ENCODE results near the gene MRPL37. TPM values are rescaled to one million over a fixed set of nuclear protein-coding genes. Genes with fewer than 3 reads are reported as not detected.

MRPL37 gene
- polyA plus RNA-seq, 1 experiment, result 21.0 TPM

GRCh38 chr1:54221867-54222484, 22.0 kb downstream of the MRPL37 start:
- CTCF ChIA-PET, result interaction anchor here (0.6 kb wide), 1 partner anchor 103 kb away, joined by 3 read pairs; no protein-coding TSS in a partner anchor
- POLR2A ChIA-PET, result interaction anchor here (0.5 kb wide), 1 partner anchor 267 kb away, joined by 11 read pairs; no protein-coding TSS in a partner anchor
- H3K4me3 ChIP-seq (ENCODE audit: low read depth, low read length), result no peak overlapping the region
- DNase-seq (ENCODE audit: low read depth), result no peak
- no peak for TF ChIP-seq CTCF (IDR thresholded peaks at IDR 0.05; ENCODE audit: insufficient read depth, low read depth, low read length)
- H3K27me3 ChIP-seq (ENCODE audit: control insufficient read depth, insufficient read depth, low read length), result no peaks in the 10 kb centered on the region
- peaks cover 18% of the 10 kb centered on the region for H3K36me3 ChIP-seq (ENCODE audit: control insufficient read depth, insufficient read depth, low read length)

- CTCF ChIA-PET, result no interaction called here
- H3K27me3 ChIP-seq (ENCODE audit: control insufficient read depth, insufficient read depth, low read length), result no peaks in the 10 kb centered on the region
- peaks cover 13% of the 10 kb centered on the region for H3K36me3 ChIP-seq (ENCODE audit: control insufficient read depth, insufficient read depth, low read length)
- no peak for DNase-seq (ENCODE audit: low read depth)
- no peak for TF ChIP-seq CTCF (IDR thresholded peaks at IDR 0.05; ENCODE audit: insufficient read depth, low read depth, low read length)
- no peak overlapping the region for H3K4me3 ChIP-seq (ENCODE audit: low read depth, low read length)
- POLR2A ChIA-PET, result no interaction called here
Observed at GRCh38 chr1:54222711-54223110, 22.7 kb downstream of the MRPL37 start.

- H3K27me3 ChIP-seq (ENCODE audit: control insufficient read depth, insufficient read depth, low read length), result no peaks in the 10 kb centered on the region
- no peak overlapping the region for H3K4me3 ChIP-seq (ENCODE audit: low read depth, low read length)
- H3K36me3 ChIP-seq (ENCODE audit: control insufficient read depth, insufficient read depth, low read length), result peaks cover 9% of the 10 kb centered on the region
- CTCF ChIA-PET, result no interaction called here
- no peak for DNase-seq (ENCODE audit: low read depth)
- POLR2A ChIA-PET, result no interaction called here
- no peak for TF ChIP-seq CTCF (IDR thresholded peaks at IDR 0.05; ENCODE audit: insufficient read depth, low read depth, low read length)
Observed at GRCh38 chr1:54223441-54224202, 23.7 kb downstream of the MRPL37 start.

- DNase-seq (ENCODE audit: low read depth), result no peak
- Histone ChIP-seq H3K27me3 (ENCODE audit: control insufficient read depth, insufficient read depth, low read length) (no peaks in the 10 kb centered on the region), H3K4me3 (ENCODE audit: low read depth, low read length) (no peak overlapping the region), H3K36me3 (ENCODE audit: control insufficient read depth, insufficient read depth, low read length) (peaks cover 9% of the 10 kb centered on the region)
- ChIA-PET POLR2A (no interaction called here), CTCF (no interaction called here)
- no peak for TF ChIP-seq CTCF (IDR thresholded peaks at IDR 0.05; ENCODE audit: insufficient read depth, low read depth, low read length)
Observed at GRCh38 chr1:54224233-54224632, 24.3 kb downstream of the MRPL37 start.

- peaks cover 9% of the 10 kb centered on the region for H3K36me3 ChIP-seq (ENCODE audit: control insufficient read depth, insufficient read depth, low read length)
Observed at GRCh38 chr1:54225378-54225777, 25.4 kb downstream of the MRPL37 start.

More at GRCh38 chr1:54225378-54225777, 25.4 kb downstream of the MRPL37 start:
- TF ChIP-seq CTCF (IDR thresholded peaks at IDR 0.05; ENCODE audit: insufficient read depth, low read depth, low read length), result no peak
- no peaks in the 10 kb centered on the region for H3K27me3 ChIP-seq (ENCODE audit: control insufficient read depth, insufficient read depth, low read length)
- CTCF ChIA-PET, result interaction anchor here (0.6 kb wide), 1 partner anchor 181 kb away, joined by 3 read pairs; the partner anchor contains the start of gene SSBP3
- no peak for DNase-seq (ENCODE audit: low read depth)
- POLR2A ChIA-PET, result no interaction called here
- H3K4me3 ChIP-seq (ENCODE audit: low read depth, low read length), result no peak overlapping the region
